HepG2 (cell line): Measurements from ENCODE around the gene MYO3B. TPM values are rescaled to one million over a fixed set of nuclear protein-coding genes. Genes with fewer than 3 reads are reported as not detected.

Source experiments
- ARID4A ChIP-seq: sonication (generic); formaldehyde crosslinking; IDR thresholded peaks from 2 replicates; pipeline ENCODE4 v1.5.0; 2020; ENCODE audit warnings: mild to moderate bottlenecking, missing genetic modification reagents, borderline replicate concordance
- CREB1 ChIP-seq, 2 experiments: fragments of 450-650 bp in 1 of 2; IDR thresholded peaks; 2 replicates each; pipeline ENCODE4 v1.6.1; 2016 to 2017; ENCODE audit warnings: control low read depth in 1 of 2, mild to moderate bottlenecking in 1 of 2, missing compliant biosample characterization in 1 of 2, missing genetic modification characterization in 1 of 2
- EEA1 ChIP-seq: sonication (generic); formaldehyde crosslinking; IDR thresholded peaks from 2 replicates; pipeline ENCODE4 v1.5.1; 2020; ENCODE audit warnings: mild to moderate bottlenecking, missing genetic modification reagents, borderline replicate concordance
- FOSL1 ChIP-seq: sonication (generic); formaldehyde crosslinking; IDR thresholded peaks from 2 replicates; pipeline ENCODE4 v1.9.0; 2021; ENCODE audit warnings: missing genetic modification reagents, borderline replicate concordance
- FOXK1 ChIP-seq: sonication (generic); formaldehyde crosslinking; IDR thresholded peaks from 2 replicates; pipeline ENCODE4 v1.4.0; 2020; ENCODE audit warnings: low read depth, missing genetic modification reagents, borderline replicate concordance
- GATA4 ChIP-seq: sonication (generic); IDR thresholded peaks from 2 replicates; pipeline ENCODE4 v1.6.1; 2016; ENCODE audit warnings: antibody characterized with exemption, low read depth, borderline replicate concordance
- GPN1 ChIP-seq: sonication (generic); formaldehyde crosslinking; IDR thresholded peaks from 2 replicates; pipeline ENCODE4 v1.5.1; 2020; ENCODE audit warnings: missing genetic modification reagents, borderline replicate concordance
- MLLT10 ChIP-seq: sonication (generic); formaldehyde crosslinking; IDR thresholded peaks from 2 replicates; pipeline ENCODE4 v1.4.0; 2020; ENCODE audit warnings: missing genetic modification reagents
- PAF1 ChIP-seq: IDR thresholded peaks from 2 replicates; pipeline ENCODE4 v1.6.1; 2016; ENCODE audit warnings: missing genetic modification reagents, missing compliant biosample characterization
- PHF8 ChIP-seq: sonication (generic); formaldehyde crosslinking; IDR thresholded peaks from 2 replicates; pipeline ENCODE4 v1.5.0; 2020; ENCODE audit warnings: missing genetic modification reagents
- POLR2AphosphoS5 ChIP-seq: IDR thresholded peaks from 2 replicates; pipeline ENCODE4 v1.6.1; 2012; ENCODE audit warnings: low read depth, low read length
- RELA ChIP-seq: sonication (generic); formaldehyde crosslinking; IDR thresholded peaks from 2 replicates; pipeline ENCODE4 v1.4.0; 2020; ENCODE audit warnings: missing genetic modification reagents
- SALL2 ChIP-seq: sonication (generic); formaldehyde crosslinking; IDR thresholded peaks from 2 replicates; pipeline ENCODE4 v1.8.1; 2023; ENCODE audit warnings: mild to moderate bottlenecking, missing genetic modification reagents, inconsistent platforms
- SKI ChIP-seq: fragments of 450-650 bp; IDR thresholded peaks from one replicate; pipeline ENCODE4 v1.6.1; 2018; ENCODE audit warnings: mild to moderate bottlenecking; ENCODE audit not compliant: partially characterized antibody
- SNAI1 ChIP-seq: sonication (generic); formaldehyde crosslinking; IDR thresholded peaks from 2 replicates; pipeline ENCODE4 v1.5.0; 2020; ENCODE audit warnings: mild to moderate bottlenecking, missing genetic modification reagents, borderline replicate concordance
- SP5 ChIP-seq: IDR thresholded peaks from 2 replicates; pipeline ENCODE4 v1.6.1; 2016; ENCODE audit warnings: low read depth, borderline replicate concordance
- ZMYM2 ChIP-seq: sonication (generic); formaldehyde crosslinking; IDR thresholded peaks from 2 replicates; pipeline ENCODE4 v1.8.0; 2022; ENCODE audit warnings: mild to moderate bottlenecking, missing genetic modification reagents
- ZNF10 ChIP-seq: sonication (generic); formaldehyde crosslinking; IDR thresholded peaks from 2 replicates; pipeline ENCODE4 v1.4.0; 2020; ENCODE audit warnings: mild to moderate bottlenecking, low read depth, missing genetic modification reagents, borderline replicate concordance
- ZNF121 ChIP-seq: sonication (generic); formaldehyde crosslinking; IDR thresholded peaks from 2 replicates; pipeline ENCODE4 v1.5.0; 2020; ENCODE audit warnings: mild to moderate bottlenecking, missing genetic modification reagents
- ZNF225 ChIP-seq: sonication (generic); formaldehyde crosslinking; IDR thresholded peaks from 2 replicates; pipeline ENCODE4 v1.4.0; 2020; ENCODE audit warnings: mild to moderate bottlenecking, missing genetic modification reagents
- ZNF550 ChIP-seq: sonication (generic); formaldehyde crosslinking; IDR thresholded peaks from 2 replicates; pipeline ENCODE4 v1.4.0; 2020; ENCODE audit warnings: mild to moderate bottlenecking, missing genetic modification reagents, borderline replicate concordance
- ZNF615 ChIP-seq: sonication (generic); formaldehyde crosslinking; IDR thresholded peaks from 2 replicates; pipeline ENCODE4 v1.5.0; 2020; ENCODE audit warnings: mild to moderate bottlenecking, missing genetic modification reagents, borderline replicate concordance
- ZNF724P ChIP-seq: sonication (generic); formaldehyde crosslinking; IDR thresholded peaks from 2 replicates; pipeline ENCODE4 v1.8.0; 2022; ENCODE audit warnings: missing genetic modification reagents, borderline replicate concordance
- ZSCAN31 ChIP-seq: sonication (generic); formaldehyde crosslinking; IDR thresholded peaks from 2 replicates; pipeline ENCODE4 v1.5.0; 2020; ENCODE audit warnings: low read depth, mild to moderate bottlenecking, missing genetic modification reagents
- polyA plus RNA-seq, 8 experiments: library from polyadenylated mRNA; depleted of rRNA in 3 of 8; stranded (reverse) in 7 of 8; unstranded in 1 of 8; fragments of >200 nt; fragmentation: Illumina TruSeq in 4 of 8; extraction: Trizol in 4 of 8; gene quantifications; 2 replicates each; pipeline versions ENCODE4 v1.2.1 to v1.2.3, GENCODE V29; 2011 to 2016; ENCODE audit warnings: low read depth in 4 of 8, missing spikeins in 1 of 8, mixed read lengths in 1 of 8; ENCODE audit not compliant: insufficient read depth in 1 of 8
- total RNA-seq, 5 experiments: library from RNA; depleted of rRNA; stranded (reverse); fragments of >200 nt; fragmentation: Illumina TruSeq; extraction: Trizol; gene quantifications; 2 replicates each; pipeline ENCODE4 v1.2.3, GENCODE V29; 2016; ENCODE audit warnings: low read depth in 1 of 5

Gene MYO3B
- total and polyA plus RNA-seq, 2 of the 13 experiments (the other 11 are each of a cell fraction or from before 2014, with no cell fraction given): 0.01 TPM; not detected in 1

- TF ChIP-seq RELA (no peak), ZNF10 (CRISPR knock-in tag) (no peak), CREB1 (IDR thresholded peaks at IDR 0.05) (no peak), CREB1 (CRISPR knock-in tag; IDR thresholded peaks at IDR 0.05) (0 out of 2 replicates have a peak, but pooled peaks have one; percentile 44), MLLT10 (CRISPR knock-in tag) (no peak), ZSCAN31 (CRISPR knock-in tag) (no peak), ZNF724P (CRISPR knock-in tag) (no peak), ZNF121 (no peak), FOSL1 (CRISPR knock-in tag) (no peak), ARID4A (no peak), POLR2AphosphoS5 (no peak), ZMYM2 (peak; percentile 34; the same call in 1 of the 2 replicates), GATA4 (no peak), ZNF615 (CRISPR knock-in tag) (no peak), SNAI1 (CRISPR knock-in tag) (no peak), PHF8 (CRISPR knock-in tag) (no peak), GPN1 (CRISPR knock-in tag) (no peak), ZNF550 (CRISPR knock-in tag) (no peak), SKI (no peak), ZNF225 (CRISPR knock-in tag) (no peak), EEA1 (CRISPR knock-in tag) (no peak), FOXK1 (0 out of 2 replicates have a peak, but pooled peaks have one; percentile 18), SP5 (CRISPR knock-in tag) (no peak), SALL2 (CRISPR knock-in tag) (no peak), PAF1 (CRISPR knock-in tag) (no peak)
Measured at GRCh38 chr2:170485254-170486026, 307.5 kb downstream of the MYO3B start (continued).
